GM19025 (cell line): ENCODE results near the gene ARHGAP5.

Source experiments
- ATAC-seq: cut with Tn5 transposase; IDR thresholded peaks from one replicate; pipeline ENCODE4 v1.9.1; 2021; ENCODE audit warnings: mild to moderate bottlenecking, low read depth, moderate library complexity; ENCODE audit not compliant: unreplicated experiment

Gene ARHGAP5

GRCh38 chr14:32205554-32205953 is 128.4 kb downstream of the ARHGAP5 start:
- no peak for ATAC-seq

- no peak for ATAC-seq
Measured at GRCh38 chr14:32205984-32206383, 128.9 kb downstream of the ARHGAP5 start.

- ATAC-seq: no peak
Measured at GRCh38 chr14:32206552-32206951, 129.4 kb downstream of the ARHGAP5 start.

- ATAC-seq: no peak
Measured at GRCh38 chr14:32208490-32208889, 131.4 kb downstream of the ARHGAP5 start.
